GM12891 (cell line): ENCODE measurements around the gene TMEM145.
"Not testable (repeated sequence)": the region's sequence is repeated elsewhere in the genome, so short reads cannot be mapped to it uniquely, and the experiment has no call there.

Experiments used
- DNase-seq: peaks from one replicate; pipeline ENCODE4 v3.0.0; 2011; ENCODE audit warnings: low spot score; ENCODE audit not compliant: insufficient read length
- FAIRE-seq: peaks from 2 replicates; lab custom pipeline; 2011; peaks lifted over from hg19 to GRCh38; lab: Jason Lieb, UNC
- PAX5 ChIP-seq: IDR thresholded peaks from 2 replicates; pipeline ENCODE4 v1.6.1; 2011; ENCODE audit warnings: low read length, moderate library complexity, mild to moderate bottlenecking; ENCODE audit not compliant: insufficient read depth, severe bottlenecking
- POLR2A ChIP-seq: IDR thresholded peaks from 2 replicates; pipeline ENCODE4 v1.6.1; 2011; ENCODE audit warnings: low read depth, low read length, control low read depth
- POLR2AphosphoS5 ChIP-seq: IDR thresholded peaks from 2 replicates; pipeline ENCODE4 v1.6.1; 2011; ENCODE audit warnings: low read depth, low read length, control low read depth
- POU2F2 ChIP-seq: IDR thresholded peaks from 2 replicates; pipeline ENCODE4 v1.6.1; 2011; ENCODE audit warnings: low read depth, mild to moderate bottlenecking, control low read depth, low read length, moderate library complexity
- SPI1 ChIP-seq: IDR thresholded peaks from 2 replicates; pipeline ENCODE4 v1.6.1; 2011; ENCODE audit warnings: low read depth, low read length, control low read depth
- TAF1 ChIP-seq: IDR thresholded peaks from 2 replicates; pipeline ENCODE4 v1.6.1; 2011; ENCODE audit warnings: low read depth, low read length, control low read depth

Gene TMEM145

DNA sequence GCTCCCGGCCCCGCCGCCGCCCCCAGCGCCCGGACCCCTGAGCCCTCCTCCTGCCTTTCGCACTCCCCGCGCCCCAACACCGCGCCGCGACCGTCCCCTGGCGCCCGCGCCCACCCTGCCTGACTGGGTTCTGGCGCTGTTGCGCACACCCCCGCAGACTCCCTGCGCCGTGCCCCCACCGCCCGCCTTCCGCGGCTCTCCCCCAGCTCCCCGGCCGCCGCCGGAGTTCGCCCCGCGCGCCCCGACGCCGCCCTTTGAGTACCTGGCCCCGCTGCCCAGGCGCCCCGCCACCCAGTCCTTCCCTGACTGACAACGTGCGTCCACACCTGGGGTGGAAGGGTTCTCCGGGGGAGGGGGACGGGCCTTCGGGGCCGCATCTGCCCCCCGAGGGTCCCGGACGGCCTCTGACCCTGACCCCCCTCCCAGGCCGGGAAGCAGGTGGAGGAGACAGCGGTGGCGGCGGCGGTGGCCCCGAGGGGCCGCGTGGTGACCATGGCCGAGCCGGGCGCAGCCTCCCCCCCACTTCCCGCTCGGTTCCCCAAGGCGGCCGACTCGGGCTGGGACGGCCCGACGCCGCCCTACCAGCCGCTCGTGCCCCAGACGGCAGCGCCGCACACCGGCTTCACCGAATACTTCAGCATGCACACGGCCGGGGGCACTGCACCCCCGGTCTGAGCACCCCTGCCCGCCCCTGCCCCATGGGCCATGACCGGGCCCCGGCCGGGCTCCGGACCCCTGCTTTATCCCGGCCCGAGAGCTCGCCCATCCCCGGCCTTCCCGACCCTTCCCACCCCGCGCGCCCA lies 10.9 kb downstream of the TMEM145 start:
- TF ChIP-seq PAX5, result no peak
- no peak for TF ChIP-seq POLR2AphosphoS5
- no peak for TF ChIP-seq TAF1
- no peak for DNase-seq
- FAIRE-seq, result peak; percentile 50

DNA sequence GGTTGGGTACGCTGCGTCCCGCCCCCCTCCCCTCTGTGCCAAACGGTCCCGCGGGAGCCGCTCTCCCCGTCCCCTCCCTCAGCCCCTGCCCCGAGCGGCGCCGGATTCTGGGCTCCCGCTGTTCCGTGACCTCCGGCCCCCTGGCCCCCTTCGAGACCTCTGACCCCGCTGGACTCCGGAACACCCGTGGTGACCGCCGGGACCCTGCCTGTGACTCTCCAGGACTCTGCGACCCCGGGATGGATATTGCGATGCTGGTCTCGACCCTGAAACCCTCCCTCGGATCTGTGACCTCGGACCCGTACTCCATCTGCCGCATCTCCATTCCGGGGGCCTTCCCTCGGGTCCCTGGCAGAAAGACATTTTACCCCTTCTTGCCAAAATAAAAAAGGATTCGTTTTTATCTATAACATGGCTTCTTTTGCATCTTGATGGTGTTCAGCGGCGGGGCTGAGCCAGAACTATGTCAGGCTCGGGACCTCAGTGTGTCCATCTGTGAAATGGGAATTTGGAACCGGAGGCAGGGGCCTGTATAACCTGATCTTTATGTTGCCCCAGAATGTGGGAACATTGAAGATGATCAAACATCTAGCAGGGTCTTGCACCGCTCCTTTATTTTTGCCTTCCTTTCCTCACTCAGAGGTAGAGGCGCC lies 11.7 kb downstream of the TMEM145 start:
- no peak for DNase-seq
- FAIRE-seq, result no peak

DNA sequence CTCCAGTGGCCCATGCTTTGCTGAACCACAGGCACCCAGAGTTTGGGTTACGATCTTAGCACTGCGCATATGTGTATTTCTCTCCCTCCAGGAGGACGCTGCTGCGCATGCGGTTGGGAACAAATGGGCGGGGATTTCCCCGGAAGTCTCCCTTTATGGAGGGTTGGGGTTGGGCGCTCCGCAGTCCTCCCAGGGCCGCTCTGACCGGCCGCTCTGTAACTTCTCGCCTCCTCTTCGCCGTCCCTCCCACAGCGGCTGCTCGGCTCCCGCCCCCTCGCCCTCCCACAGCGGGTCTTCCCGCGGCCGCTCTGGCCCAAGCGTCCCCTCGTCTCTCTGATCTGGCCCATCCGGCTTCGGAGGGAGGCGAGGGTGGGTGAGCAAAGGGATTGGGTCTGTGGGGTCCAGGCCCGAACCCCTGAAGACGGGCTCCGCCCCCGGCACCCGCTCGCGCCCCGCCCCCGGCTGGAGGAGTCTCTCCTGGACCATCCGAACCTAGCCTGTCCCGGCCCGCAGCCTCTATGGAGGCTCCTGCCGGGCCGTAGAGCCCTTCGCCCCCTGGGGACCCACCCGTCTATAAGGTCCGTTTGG lies 12.3 kb downstream of the TMEM145 start, which contains the start of gene MEGF8:
Gene MEGF8, plus strand, starts transcription at position 328 of the 588 bp plus-strand sequence. CDS start 609 bp downstream, outside the sequence.
- TF ChIP-seq POLR2A (no peak), POLR2AphosphoS5 (0 out of 2 replicates have a peak, but pooled peaks have one; percentile 42), POU2F2 (peak; percentile 63), PAX5 (no peak), TAF1 (peak; percentile 59), SPI1 (no peak)
- DNase-seq (peak; percentile 98), FAIRE-seq (peak; percentile 100)

More for the DNA sequence above, 11.7 kb downstream of the TMEM145 start:
- TF ChIP-seq POLR2AphosphoS5 (no peak), POLR2A (no peak), POU2F2 (no peak), TAF1 (no peak), PAX5 (no peak), SPI1 (no peak)

DNA sequence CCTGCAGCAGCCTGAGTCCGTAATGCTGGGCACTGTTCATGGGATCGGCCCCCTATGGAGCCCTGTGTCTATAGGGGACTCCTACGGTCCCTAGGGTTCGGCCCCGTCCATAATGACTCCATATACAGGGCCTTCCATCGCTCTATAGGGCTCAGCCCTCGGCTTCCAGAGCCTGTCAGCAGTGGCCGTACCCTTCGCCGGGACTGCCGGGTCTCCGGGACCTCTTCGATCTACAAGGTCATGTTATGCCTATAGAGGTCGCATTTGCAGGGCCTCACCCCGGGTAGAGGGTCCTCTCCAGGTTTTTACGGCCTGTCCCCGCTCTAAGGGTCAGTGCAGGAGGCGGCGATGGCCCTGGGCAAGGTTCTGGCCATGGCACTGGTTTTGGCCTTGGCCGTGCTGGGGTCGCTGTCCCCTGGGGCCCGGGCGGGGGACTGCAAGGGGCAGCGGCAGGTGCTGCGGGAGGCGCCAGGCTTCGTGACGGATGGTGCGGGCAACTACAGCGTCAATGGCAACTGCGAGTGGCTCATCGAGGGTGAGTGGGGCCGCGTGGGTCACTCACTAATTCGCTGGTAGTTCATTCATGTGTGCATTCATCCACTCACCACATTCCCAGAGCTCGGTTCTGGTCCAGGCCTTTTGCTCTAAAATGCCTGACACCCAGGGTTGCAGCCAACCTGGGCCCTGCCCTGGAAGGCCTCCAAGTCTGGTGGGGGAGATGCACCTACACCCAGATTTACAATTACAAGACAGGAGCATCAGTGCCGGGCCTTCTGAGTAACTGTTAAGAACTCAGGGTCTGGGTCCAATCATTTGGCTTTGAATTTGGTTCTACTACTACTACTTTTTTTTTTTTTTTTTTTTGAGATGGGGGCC lies 13.0 kb downstream of the TMEM145 start:
- TF ChIP-seq SPI1 (no peak), POLR2AphosphoS5 (no peak), POU2F2 (no peak), TAF1 (no peak), POLR2A (no peak), PAX5 (no peak)
- FAIRE-seq (peak; percentile 74), DNase-seq (no peak)

DNA sequence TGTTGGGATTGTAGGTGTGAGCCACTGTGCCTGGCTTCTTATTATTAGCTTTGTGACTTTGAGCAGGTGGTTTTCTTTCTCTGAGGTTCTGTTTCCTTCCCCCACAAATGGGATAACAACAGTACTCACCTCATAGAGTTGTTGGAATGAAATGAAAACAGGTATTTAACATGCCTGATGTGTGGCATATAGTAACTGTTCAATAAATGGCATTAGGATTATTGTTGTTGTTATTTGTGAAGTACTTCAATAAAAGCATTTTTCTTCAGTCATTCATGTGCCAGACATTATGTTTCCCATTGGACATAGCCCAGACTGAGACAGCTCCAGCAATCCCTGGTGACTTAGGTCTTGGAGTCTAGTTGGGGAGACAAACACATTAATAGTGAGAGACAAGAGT lies 13.9 kb downstream of the TMEM145 start:
- TF ChIP-seq POLR2AphosphoS5, result no peak
- no peak for TF ChIP-seq PAX5
- no peak for TF ChIP-seq TAF1
- no peak for TF ChIP-seq POU2F2
- no peak for TF ChIP-seq SPI1

DNA sequence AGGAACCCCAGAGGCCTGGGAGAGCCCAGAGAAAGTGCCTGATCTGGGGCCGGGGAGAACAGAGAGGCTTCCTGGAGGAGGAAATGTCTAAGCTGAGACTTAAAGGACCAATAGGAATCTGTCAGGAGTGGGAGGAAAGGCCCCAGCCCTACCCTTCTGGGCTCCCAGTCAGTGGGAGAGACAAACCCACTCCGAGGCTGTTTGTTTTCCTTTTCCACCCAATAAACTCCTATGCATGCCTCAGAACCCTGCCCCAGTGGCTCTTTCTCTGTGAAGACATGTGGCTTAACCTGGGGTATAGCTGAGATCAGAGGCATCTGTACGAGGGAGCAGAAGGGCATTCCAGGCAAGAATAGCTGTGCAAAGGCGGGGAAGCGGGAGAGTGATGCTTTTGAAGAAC lies 14.3 kb downstream of the TMEM145 start:
- no peak for FAIRE-seq
- TF ChIP-seq SPI1 (no peak), POLR2AphosphoS5 (no peak), POLR2A (no peak), POU2F2 (no peak), TAF1 (no peak), PAX5 (no peak)
- no peak for DNase-seq

More for the DNA sequence above, 13.9 kb downstream of the TMEM145 start:
- FAIRE-seq (peak; percentile 20), DNase-seq (no peak)

DNA sequence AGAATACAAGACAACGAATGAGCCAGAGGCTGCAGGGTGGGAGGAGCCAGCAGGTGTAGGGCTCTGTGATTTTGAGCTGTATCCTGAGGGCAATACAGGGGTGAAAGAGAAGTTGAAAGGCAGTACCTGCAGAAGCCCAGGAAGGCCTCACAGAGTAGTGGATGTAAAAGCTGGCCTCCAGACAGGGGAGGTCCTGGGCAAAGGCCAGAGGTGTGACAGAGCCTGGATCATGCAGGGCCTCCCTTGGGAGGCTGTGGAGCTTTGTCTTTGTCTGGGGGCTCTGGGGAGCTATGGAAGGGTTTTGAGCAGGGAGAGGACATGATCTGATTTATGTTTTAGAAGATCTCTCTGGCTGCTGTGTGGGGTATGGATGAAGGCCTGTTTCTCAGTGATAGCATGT lies 15.0 kb downstream of the TMEM145 start:
- DNase-seq (no peak), FAIRE-seq (no peak)
- TF ChIP-seq PAX5, result no peak
- TF ChIP-seq POU2F2, result no peak

DNA sequence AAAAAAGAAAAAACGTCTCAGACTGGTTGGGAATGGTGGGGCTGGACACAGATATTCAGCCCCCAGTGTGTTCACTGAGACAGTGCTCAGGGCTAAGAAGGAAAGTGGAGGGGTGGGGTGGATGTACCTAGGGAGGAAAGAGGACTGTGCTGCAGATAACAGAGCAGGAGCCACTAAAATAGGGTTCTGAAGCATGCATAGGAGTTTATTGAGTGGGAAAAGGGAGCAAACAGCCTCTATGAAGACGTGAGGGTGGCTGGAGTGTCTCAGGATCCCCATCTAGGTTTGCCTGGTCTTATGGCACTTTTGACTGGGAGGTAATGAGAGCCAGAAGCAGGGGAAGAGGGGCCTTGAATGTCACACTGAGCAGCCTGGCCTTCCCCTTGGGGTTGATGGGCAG lies 15.7 kb downstream of the TMEM145 start:
- FAIRE-seq (no peak), DNase-seq (no peak)
- TF ChIP-seq POLR2A, result no peak
- TF ChIP-seq PAX5, result no peak
- no peak for TF ChIP-seq POLR2AphosphoS5

DNA sequence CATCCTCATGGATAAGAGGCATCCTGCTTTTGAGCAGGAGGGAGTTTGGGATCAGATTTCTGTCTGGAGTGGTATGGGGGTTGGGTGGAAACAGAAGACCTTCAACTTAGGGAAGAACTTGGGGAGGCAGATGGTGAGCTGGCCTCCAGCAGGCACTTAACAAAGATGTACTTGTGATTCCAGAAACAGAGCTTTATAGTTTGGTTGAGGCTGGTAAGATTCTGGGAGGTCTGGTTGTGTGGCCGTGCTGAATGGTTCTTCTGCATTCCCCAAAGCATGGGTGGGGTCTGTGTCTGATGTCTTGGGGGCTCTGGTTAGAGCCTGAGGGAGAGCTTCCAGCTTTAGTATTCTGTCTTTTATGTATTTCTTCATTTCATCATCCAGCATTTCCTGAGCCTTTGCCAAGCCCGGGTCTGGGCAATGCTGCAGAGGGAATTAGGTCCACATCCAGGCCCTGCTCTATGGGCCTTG lies 17.2 kb downstream of the TMEM145 start:
- DNase-seq (no peak), FAIRE-seq (no peak)
- TF ChIP-seq TAF1 (no peak), POLR2A (no peak), SPI1 (no peak), PAX5 (no peak), POLR2AphosphoS5 (no peak), POU2F2 (no peak)

DNA sequence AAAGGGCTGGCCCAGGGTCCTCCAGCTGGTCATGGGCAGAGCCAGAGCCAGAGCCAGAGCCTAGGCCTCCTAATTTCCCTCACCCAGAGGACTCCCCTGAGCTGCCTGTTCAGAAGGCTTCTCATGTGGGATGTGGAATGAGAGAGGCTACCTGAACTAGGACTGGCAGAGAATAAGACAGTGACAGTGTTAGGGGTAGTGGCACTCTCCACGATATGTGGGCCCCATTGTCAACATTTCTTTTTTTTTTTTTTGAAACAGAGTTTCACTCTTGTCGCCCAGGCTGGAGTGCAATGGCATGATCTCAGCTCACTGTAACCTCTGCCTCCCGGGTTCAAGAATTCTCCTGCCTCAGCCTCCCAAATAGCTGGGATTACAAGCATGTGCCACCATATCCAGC lies 18.2 kb downstream of the TMEM145 start:
- not testable (repeated sequence) for FAIRE-seq, DNase-seq
